ENCODE data around the gene SLC35C1. TPM values are rescaled to one million over a fixed set of nuclear protein-coding genes. Genes with fewer than 3 reads are reported as not detected.
A peak's percentile ranks its signal among the peaks of the same experiment; 100 is the strongest.

Gene SLC35C1
- total RNA-seq, 1 experiment from 2014 or later, result 8.9 TPM

DNA sequence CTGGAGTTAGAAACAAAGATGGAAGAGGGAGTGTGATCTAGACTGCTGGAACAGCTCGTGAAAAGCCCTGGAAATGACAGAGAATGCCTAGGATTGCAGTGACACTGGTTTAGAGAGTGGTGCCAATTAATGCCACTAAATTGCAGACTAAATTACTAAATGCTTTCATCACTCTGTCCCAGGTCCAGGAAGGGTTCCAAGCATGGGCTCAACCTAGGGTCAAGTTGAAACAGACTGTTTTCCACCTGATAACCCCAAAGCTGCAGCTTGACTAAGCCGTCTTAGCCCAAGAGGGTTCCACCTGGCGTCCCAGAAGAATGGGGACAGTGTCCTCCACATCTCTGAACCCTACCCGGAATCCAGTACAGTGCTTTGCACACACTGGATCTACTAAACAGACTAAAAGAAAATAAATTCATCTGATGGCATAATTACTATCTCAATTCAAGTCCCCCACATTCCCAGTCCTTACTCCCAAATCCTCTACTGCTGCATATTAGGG is 41.3 kb downstream of the SLC35C1 start:
- Histone ChIP-seq H2AFZ (ENCODE audit: low read length) (no peak overlapping the region), H3K23me2 (ENCODE audit: insufficient read length, low read depth, low read length, poor library complexity, severe bottlenecking) (peaks cover 6% of the 10 kb centered on the region), H3T11ph (ENCODE audit: low read length) (no peak overlapping the region), H3K79me1 (ENCODE audit: insufficient read depth, low read depth, low read length, poor library complexity, severe bottlenecking) (no peaks in the 10 kb centered on the region), H2BK15ac (ENCODE audit: low read depth, low read length) (no peak overlapping the region), H3K9me3 (ENCODE audit: control insufficient read depth, low read depth, low read length) (no peaks in the 10 kb centered on the region), H4K8ac (replicated peaks; ENCODE audit: insufficient read length, low read depth, low read length) (no peak overlapping the region), H2BK5ac (ENCODE audit: insufficient read length, low read length) (no peak overlapping the region), H2BK12ac (ENCODE audit: insufficient read length, low read depth, low read length) (no peak overlapping the region), H2BK20ac (ENCODE audit: low read depth, low read length, poor library complexity, severe bottlenecking) (no peak overlapping the region), H3K4me2 (ENCODE audit: insufficient read depth, insufficient read length, low read length) (no peak overlapping the region), H3K9ac (ENCODE audit: extremely low read depth, insufficient read length, low read length) (no peak overlapping the region), H3K27ac (ENCODE audit: insufficient read length, low read depth, low read length) (no peak overlapping the region), H2BK120ac (ENCODE audit: low read depth, low read length, poor library complexity, severe bottlenecking) (no peak overlapping the region), H4K91ac (ENCODE audit: insufficient read length, low read depth, low read length) (no peak overlapping the region), H3K79me2 (ENCODE audit: insufficient read depth, low read length) (no peaks in the 10 kb centered on the region), H3K56ac (ENCODE audit: insufficient read length, low read depth, low read length) (no peak overlapping the region), H3K23ac (ENCODE audit: insufficient read length, low read depth, low read length) (no peak overlapping the region), H2AK5ac (ENCODE audit: insufficient read length, low read length) (no peak overlapping the region), H3K4ac (ENCODE audit: low read depth, low read length) (no peak overlapping the region), H3K27me3 (ENCODE audit: insufficient read depth, low read length) (peaks cover 7% of the 10 kb centered on the region; the same call in 1 of the 2 replicates), H3K4me1 (ENCODE audit: insufficient read depth, low read length) (peaks cover 2% of the 10 kb centered on the region; the same call in 1 of the 2 replicates), H3K18ac (ENCODE audit: insufficient read length, low read depth, low read length) (no peak overlapping the region), H4K5ac (ENCODE audit: insufficient read length, low read depth, low read length) (no peak overlapping the region), H4K20me1 (ENCODE audit: control insufficient read depth, insufficient read depth, insufficient read length) (no peaks in the 10 kb centered on the region), H3K14ac (ENCODE audit: insufficient read depth, low read length) (no peak overlapping the region)
- TF ChIP-seq, protein P1, sequence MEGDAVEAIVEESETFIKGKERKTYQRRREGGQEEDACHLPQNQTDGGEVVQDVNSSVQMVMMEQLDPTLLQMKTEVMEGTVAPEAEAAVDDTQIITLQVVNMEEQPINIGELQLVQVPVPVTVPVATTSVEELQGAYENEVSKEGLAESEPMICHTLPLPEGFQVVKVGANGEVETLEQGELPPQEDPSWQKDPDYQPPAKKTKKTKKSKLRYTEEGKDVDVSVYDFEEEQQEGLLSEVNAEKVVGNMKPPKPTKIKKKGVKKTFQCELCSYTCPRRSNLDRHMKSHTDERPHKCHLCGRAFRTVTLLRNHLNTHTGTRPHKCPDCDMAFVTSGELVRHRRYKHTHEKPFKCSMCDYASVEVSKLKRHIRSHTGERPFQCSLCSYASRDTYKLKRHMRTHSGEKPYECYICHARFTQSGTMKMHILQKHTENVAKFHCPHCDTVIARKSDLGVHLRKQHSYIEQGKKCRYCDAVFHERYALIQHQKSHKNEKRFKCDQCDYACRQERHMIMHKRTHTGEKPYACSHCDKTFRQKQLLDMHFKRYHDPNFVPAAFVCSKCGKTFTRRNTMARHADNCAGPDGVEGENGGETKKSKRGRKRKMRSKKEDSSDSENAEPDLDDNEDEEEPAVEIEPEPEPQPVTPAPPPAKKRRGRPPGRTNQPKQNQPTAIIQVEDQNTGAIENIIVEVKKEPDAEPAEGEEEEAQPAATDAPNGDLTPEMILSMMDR (conservative IDR thresholded peaks at IDR 0.05), result no peak
- Mint-ChIP-seq H3K27me3 (ENCODE audit: low read depth) (peaks cover 38% of the 10 kb centered on the region), H3K9me3 (peaks cover 0 to 3% of the 10 kb centered on the region in 2 experiments; a peak in 2 of 5 replicates), H3K36me3 (ENCODE audit: insufficient read depth in 1 of 3, low read depth in 3 of 3) (no peaks in the 10 kb centered on the region; a peak in 1 of 7 replicates), H3K4me3 (peak overlapping the region in 1 of 2 experiments; percentile 88; a peak in 1 of 5 replicates), H3K27ac (no peak overlapping the region), H3K4me1 (peaks cover 16 to 23% of the 10 kb centered on the region in 2 experiments)
- WGBS (ENCODE audit: extremely low coverage, insufficient read length, low lambda C conversion rate), result no CpG with 5 or more reads among the region's 4 CpGs
- no peak for DNase-seq

Data from H9 (cell line).